ENCODE data around the gene JAG1. TPM values are rescaled to one million over a fixed set of nuclear protein-coding genes. Genes with fewer than 3 reads are reported as not detected.
A peak's percentile ranks its signal among the peaks of the same experiment; 100 is the strongest.

Gene JAG1
- total RNA-seq, 2 donors from 2014 or later: 0.11 to 0.62 TPM

DNA sequence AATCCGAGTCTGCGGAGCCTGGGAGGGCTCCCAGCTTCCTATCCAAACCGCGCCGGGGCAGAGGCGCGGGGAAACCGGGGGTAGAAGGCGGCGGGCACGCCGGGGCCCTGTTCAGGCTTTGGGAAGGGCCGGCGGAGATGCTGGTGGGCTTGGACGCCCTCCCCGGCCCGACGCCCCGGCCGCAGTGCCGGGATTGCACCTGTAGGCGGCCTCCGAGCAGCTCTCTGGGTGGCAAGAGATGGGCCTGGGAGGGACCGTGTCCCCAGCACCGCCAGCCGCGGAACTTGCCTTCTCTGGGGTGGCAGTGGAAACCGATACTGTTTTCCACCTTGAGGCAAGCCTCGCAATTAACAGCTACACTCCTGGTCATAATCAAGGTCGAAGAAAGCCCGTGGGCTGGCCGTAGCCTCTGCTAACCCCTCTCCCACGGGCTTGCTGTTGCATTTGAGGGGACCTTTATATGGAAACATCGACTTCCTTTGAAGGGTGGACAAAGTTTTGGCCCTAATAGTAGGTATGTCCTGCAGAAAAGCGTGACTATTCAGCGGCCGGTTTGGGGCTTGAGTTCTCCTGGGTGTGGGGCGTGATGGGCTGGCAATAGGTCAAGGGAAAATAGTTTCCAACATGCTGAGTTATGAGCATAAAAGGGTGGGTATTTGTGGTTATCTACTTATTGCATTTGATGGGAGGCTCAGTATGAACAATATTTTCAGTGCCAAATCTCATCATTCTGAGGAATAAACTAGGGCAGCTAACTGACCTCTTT, 1.1 kb upstream of the JAG1 start:
- peaks cover 0 to 6% of the 10 kb centered on the region in 2 donors for H3K36me3 Mint-ChIP-seq
- no peak overlapping the region for H3K27ac Mint-ChIP-seq
- DNase-seq (ENCODE audit: low spot score in 2 of 2): peak in 1 of 2 donors; percentile 65
- no peaks in the 10 kb centered on the region for H3K9me3 Mint-ChIP-seq
- ATAC-seq: peak; percentile 23 to 47

DNA sequence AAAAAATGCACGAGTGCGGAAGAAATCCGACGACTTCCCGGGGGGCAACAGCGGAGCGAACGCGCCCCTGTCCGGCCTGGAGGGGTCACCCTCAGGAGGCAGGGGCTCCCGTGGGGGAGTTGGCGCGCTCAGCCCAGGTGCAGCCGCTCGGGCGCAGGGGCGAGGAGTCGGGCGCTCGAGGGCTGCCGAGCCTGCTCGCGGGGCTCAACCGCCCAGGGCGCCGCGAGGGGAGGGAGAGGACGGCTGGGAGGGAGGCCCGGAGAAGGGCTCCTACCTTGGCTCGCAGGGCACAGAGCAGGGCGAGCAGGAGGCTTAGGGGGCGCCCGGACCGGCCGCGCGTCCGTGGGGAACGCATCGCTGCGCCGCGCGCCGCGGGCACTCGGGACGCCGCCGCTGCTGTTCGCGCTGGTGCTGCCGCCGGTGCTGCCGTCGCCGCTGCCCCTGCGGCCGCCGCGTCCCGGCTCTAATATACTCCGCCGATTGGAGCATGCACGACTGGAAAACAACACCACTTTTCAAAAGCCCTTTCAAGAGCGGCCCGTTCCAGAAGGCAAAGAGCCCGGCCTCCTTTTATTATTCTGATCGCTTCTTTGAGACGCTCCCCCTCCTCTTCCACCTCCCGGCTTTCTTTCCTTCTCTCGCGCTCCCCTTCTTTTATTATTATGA, 490 bp downstream of the JAG1 start:
- Mint-ChIP-seq H3K9me3 (no peaks in the 10 kb centered on the region), H3K36me3 (peaks cover 0 to 6% of the 10 kb centered on the region in 2 donors), H3K27ac (peak overlapping the region in 1 of 2 donors; percentile 88)
- DNase-seq (ENCODE audit: low spot score in 2 of 2) (peak in 1 of 2 donors; percentile 22), ATAC-seq (peak in 1 of 2 donors; percentile 7)

DNA sequence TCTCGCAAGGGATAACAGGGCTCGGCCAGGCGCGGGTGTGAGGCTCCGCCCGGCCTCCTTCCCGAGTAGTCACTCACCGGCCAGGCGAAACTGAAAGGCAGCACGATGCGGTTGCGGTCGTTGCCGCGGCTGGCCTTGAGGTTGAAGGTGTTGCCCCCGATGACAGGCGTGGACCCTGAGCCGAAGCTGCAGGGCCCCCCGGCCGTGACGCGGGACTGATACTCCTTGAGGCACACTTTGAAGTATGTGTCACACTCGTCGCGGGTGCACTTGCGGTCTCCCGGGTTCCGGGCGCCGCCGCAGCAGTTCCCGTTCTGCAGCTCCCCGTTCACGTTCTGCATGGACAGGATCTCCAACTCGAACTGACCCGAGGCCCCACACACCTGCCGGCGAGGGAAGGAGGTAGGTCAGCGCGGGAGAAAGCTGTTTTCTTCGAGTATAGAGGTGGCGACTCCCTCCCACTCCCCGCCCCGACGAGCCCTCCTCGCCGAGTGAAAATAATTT, 1.1 kb downstream of the JAG1 start:
- ATAC-seq (peak; percentile 30 to 58), DNase-seq (ENCODE audit: low spot score in 2 of 2) (peak; percentile 44 to 66)
- Mint-ChIP-seq H3K36me3 (peaks cover 0 to 6% of the 10 kb centered on the region in 2 donors), H3K9me3 (no peaks in the 10 kb centered on the region), H3K27ac (no peak overlapping the region)

DNA sequence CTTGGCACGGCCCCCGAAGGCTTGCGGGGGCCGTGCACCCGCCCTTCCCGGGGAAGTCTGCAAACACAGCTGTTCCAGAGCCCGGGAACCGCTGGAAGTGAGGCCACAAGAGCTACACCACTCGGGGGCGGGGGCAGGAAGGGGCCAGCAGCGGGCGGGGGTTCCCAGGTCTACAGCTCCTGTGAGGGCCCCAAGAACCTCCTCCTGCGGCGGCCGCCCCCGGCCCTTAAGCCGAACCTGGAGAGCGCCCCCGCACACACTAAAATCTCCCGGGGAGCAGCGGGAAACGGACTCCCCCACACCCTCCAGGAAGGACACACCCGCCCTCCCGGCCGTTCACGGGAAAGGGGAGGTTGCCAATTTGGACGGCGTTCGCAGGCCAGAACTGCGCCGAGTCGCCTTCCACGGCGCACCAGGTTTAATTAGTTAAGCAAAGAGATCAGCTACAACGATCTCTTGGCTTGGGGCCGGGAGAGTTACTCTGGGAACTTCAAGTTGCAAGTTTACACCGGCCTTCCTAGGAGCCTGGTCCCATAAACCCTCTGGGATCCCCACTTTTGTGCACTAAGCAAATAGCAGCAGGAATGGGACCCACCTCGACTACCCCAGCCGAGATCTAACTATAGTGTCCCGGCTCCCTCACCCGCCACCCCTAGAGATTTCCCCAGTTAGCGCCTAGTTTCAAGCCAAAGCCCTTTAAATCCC, 1.7 kb downstream of the JAG1 start:
- Mint-ChIP-seq H3K36me3 (peaks cover 0 to 6% of the 10 kb centered on the region in 2 donors), H3K27ac (no peak overlapping the region), H3K9me3 (no peaks in the 10 kb centered on the region)
- DNase-seq (ENCODE audit: low spot score in 2 of 2): peak in 1 of 2 donors; percentile 7
- ATAC-seq: no peak

DNA sequence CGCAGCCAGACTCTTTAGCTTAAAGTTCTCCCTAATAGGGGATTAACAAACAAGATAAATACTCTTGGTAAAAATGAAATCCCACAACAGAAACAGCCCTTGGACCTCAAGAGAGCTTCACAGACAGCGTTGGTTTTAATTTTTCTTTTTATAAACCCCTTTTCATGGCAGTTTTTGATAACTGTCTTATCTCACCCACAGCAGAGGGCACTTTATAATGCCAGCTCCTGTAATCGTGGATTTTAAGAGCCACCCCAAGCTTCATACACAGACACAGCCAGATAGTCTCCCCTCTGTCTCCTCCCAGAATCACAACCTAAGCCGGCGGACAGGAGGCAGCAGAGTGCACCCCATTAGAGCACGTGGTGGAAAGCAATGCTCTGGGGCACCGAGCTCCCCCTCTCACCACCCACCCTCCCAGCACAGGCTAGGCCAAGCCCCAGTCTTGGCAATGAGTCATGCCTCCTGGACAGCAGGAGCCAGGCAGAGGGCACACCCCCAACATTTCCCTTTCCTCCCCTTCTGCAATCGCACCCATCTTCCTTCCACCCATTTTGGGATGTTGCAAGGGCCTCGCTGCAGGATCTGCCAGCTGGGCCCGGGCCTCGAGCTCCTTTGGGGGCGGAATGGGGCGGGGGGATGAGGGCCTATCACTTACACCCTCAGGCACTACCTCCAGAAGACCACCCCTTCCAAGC, 2.4 kb downstream of the JAG1 start:
- Mint-ChIP-seq H3K27ac (no peak overlapping the region), H3K36me3 (peaks cover 0 to 6% of the 10 kb centered on the region in 2 donors), H3K9me3 (no peaks in the 10 kb centered on the region)
- peak; percentile 13 to 18 for ATAC-seq
- peak in 1 of 2 donors; percentile 21 for DNase-seq (ENCODE audit: low spot score in 2 of 2)

DNA sequence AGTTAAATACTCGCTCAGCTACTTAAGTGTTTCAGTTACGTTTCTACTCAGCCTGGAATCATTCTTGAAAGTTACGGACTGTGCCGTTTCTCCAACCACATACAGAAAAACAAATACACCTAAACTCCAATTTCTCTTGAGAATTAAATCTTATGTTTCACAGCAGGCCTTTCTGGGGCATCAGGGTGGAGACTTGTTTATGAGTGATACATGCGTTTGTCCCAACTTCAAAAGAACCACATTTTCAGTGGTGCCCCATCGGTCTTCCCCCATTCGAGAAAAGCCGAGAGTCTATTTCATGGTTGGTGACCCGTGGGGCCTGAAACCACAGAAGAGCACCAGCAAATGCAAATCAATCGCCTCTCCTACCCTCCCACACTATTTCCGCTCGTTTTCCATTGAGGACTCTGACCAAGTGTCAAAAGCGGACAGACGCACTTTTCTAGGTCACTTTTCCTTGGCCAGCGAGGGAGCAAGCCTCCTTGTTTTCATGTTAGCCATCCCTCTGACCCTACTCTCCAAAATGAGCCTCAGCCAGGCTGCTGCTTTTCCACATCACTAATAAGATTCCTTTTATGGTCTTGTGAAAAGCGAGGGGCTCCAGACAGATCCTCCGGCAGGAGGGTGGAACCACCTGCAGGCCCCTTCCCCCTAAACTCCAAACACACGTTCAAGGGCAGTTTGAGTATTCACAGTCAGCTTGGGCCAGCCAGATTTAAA, 3.1 kb downstream of the JAG1 start:
- Mint-ChIP-seq H3K36me3 (peaks cover 0 to 6% of the 10 kb centered on the region in 2 donors), H3K9me3 (no peaks in the 10 kb centered on the region), H3K27ac (no peak overlapping the region)
- DNase-seq (ENCODE audit: low spot score in 2 of 2) (no peak), ATAC-seq (no peak)

DNA sequence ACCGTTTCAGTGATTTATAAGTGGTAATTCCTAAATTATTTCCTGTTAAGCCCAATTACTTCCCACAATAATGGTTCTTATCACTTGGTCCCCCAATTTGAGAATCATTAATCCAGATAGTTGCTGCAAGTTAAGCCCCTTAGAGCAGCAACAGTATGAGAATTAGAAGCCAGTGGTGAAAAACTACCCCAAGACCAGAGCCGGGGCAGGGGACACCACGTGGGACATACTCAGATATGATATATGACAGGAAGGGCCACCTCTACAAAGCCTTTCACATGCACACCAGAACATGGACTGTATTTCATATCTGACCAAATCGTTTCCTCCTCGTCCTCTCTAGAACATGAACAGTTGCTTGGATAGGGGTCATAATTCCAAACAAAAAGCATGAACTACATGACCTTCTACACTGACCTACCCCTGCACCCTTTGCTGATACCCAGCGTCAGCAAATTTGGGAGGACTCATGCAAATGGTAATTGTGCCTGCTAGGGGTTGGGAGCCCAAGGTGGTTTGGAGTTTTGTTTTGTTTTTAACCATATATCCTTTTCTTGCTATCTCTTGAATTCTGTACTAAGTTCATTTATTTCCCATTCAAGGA, 3.9 kb downstream of the JAG1 start:
- Mint-ChIP-seq H3K36me3 (peaks cover 0 to 6% of the 10 kb centered on the region in 2 donors), H3K27ac (no peak overlapping the region), H3K9me3 (no peaks in the 10 kb centered on the region)
- no peak for ATAC-seq
- no peak for DNase-seq (ENCODE audit: low spot score in 2 of 2)

DNA sequence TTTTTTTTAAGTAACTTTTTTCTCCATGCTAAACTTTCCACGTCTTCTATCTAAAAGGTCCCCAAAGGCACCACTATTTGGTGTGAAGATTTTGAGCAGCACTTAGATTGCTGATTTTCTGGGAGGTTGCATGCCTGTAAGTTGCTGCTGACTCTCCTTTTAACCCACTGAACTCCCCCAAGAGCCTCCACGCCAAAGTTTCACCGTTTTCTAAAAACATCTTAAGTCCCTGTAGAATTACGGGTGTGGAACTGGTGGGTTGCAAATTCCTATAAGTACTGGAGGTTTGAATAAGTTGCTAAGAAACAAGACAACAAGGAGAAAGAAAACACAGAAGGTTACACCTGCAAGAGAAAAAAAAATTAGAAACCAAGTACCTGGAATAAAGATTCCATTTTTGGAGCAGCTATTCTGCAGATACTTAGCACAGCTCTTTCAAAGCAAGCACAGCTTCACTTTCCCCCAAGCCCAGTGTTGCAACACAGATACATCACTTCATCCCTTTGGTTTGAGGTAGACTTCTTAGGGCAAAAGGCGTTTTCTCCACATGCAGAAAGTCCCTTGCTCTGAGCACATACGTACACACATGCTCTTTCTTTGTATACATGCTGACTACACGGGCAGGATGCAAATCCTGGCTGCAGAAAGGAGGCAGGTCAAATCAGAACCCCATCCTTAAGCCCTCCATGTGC, 5.0 kb downstream of the JAG1 start:
- H3K9me3 Mint-ChIP-seq: no peaks in the 10 kb centered on the region
- H3K36me3 Mint-ChIP-seq: peaks cover 0 to 6% of the 10 kb centered on the region in 2 donors
- ATAC-seq (no peak), DNase-seq (ENCODE audit: low spot score in 2 of 2) (no peak)
- no peak overlapping the region for H3K27ac Mint-ChIP-seq

DNA sequence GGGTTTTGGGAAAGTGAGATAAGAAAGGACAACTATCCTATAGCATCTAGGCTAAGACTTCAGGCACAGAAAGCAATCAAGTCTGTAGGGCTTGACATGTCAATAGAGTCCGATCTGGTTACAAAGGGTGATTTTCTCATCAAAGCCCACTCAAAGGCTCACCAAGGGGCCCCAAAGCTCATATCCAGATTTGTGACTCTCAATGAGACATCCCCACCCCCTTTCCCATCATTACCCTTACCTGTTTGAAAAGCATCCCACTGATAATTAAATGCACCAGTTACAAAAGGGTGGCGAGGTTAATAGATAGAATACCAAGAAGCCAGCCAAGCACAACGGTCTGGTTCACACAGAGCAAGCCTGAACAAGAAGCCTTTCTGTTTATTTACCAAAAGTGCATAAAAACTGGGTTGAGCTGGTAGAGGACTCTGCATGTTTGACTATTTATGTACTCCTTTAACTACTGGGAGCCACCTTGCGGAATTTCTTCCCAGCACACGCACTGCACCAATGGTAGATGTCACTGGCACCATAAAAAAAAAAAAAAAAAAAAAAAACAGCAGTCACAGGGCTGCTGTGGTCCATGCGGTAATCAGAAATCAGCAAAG, 6.1 kb downstream of the JAG1 start:
- no peak for ATAC-seq
- Mint-ChIP-seq H3K36me3 (peaks cover 0 to 6% of the 10 kb centered on the region in 2 donors), H3K9me3 (no peaks in the 10 kb centered on the region), H3K27ac (no peak overlapping the region)
- no peak for DNase-seq (ENCODE audit: low spot score in 2 of 2)

DNA sequence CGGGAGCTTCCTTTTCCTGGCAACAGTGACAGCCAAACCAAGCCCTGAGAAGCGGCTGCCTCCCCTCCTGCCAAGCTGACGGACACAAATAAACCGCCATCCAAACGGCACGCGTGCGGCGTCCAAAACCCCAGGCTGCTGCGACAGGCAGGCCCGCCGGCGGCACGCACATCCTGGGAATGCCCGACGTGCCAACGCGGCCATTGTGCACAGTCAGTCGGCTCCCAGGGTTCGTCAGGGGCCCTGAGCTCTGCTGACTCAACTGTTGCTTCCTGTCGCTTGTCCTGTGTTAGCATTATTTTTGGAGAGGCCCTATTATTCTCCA, 6.8 kb downstream of the JAG1 start:
- DNase-seq (ENCODE audit: low spot score in 2 of 2): no peak
- Mint-ChIP-seq H3K36me3 (peaks cover 0 to 6% of the 10 kb centered on the region in 2 donors), H3K27ac (no peak overlapping the region), H3K9me3 (no peaks in the 10 kb centered on the region)
- no peak for ATAC-seq

DNA sequence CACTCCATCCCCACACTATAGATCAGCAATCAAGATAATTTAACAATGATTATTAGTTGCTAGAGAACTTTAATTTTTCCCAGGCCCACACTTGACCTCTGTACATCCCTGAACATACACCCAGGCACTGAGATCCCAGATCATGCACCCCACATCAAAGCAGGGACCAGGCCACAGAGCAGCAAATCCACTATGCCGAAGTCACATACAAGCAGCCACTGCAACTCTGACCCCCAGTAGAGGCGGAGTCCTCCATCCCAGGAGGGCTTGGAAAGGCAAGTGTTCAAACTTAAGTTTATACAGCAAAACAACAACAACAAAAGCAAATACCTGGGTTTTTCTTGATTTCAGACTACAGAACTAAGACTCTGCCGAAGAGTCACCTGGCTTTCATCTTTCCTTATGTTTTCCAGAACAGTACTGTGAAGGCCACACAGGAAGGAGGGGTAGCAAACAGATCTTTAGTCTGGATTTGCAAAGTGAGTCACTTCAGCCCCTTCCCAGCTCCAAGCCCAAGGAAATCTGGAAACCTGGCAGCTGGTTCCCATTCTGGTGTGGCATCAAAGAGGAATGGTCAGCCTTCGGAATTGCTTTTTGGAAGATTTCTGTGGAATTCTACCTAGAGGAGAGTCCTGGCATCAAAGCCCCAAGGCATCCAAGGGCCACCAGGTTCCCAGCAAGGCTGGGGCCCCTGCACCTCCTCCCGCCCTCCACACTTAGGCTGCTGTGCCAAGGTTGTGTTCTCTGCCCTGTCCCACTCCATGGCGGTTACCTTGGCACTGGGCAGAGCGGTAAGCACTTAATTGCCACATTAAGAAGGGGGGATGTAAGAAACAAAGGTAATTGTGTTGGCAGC, 7.3 kb downstream of the JAG1 start:
- ATAC-seq: no peak
- Mint-ChIP-seq H3K9me3 (no peaks in the 10 kb centered on the region), H3K36me3 (peaks cover 0 to 6% of the 10 kb centered on the region in 2 donors), H3K27ac (no peak overlapping the region)
- DNase-seq (ENCODE audit: low spot score in 2 of 2): no peak

DNA sequence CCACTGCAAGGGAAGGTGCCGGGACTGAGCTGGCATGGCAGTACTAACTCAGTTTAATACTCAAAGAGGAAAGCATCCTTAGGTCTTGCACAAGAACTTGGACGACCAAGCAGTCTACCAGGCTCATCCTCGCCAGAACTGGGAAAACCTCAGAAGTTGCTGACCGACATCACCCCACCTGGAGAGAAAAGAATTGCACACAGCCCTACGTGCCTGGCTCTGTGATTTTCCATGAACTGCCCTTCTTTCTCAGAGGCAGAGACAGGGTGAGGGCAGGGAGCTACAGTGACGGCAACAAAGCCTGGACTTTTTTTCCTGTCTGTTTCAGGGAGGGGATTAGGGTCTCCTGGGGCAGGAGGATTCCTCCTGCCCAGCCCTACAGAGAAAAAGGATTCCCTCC, 8.0 kb downstream of the JAG1 start:
- H3K9me3 Mint-ChIP-seq: no peaks in the 10 kb centered on the region
- no peak for DNase-seq (ENCODE audit: low spot score in 2 of 2)
- no peak for ATAC-seq
- no peak overlapping the region for H3K27ac Mint-ChIP-seq
- H3K36me3 Mint-ChIP-seq: peaks cover 0 to under 1% of the 10 kb centered on the region in 2 donors

DNA sequence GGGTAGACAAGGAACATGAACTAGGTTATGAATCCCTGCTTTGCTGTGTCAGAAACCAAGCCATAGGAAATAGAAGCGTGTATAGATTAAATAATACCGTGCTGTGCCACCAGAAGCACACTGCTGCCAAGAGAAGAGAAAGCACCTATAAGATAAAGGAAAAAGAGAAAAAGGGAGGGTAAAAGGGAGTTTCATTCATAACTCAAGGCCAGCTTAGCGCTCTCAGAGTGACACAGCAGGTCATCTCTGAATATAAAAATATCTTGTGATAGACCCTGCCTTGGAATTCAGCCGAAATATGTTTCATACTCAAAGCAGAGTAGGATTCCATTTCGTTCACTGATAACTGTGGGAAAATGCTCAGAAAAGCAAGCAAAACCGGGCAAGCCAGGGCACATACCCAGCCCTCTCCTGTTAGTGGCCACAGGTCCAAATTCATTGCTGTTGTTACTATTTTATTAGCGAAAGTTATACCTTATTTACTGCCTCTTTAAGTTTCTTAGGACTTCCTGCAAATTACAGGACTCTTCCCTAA, 8.7 kb downstream of the JAG1 start:
- no peak for DNase-seq (ENCODE audit: low spot score in 2 of 2)
- H3K9me3 Mint-ChIP-seq: no peaks in the 10 kb centered on the region

DNA sequence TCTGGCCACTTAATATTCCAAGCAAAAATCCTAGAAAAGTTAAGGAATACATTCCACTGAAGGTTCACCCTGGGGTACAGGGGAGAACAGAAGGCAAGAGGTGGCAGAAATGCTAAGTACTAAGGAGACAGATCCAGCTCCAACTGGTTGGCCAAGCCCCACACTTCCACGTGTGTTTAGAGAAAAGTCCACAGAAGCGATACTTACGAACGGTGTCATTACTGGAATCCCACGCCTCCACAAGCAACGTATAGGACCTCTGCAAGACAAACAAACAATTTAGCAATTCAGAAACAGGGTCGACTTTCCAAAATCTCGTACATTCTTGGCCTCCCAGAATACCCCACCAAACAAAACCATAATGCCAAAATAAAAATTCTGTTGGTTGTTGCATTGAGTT, 10.0 kb downstream of the JAG1 start:
- H3K9me3 Mint-ChIP-seq: no peaks in the 10 kb centered on the region
- no peak for ATAC-seq
- H3K36me3 Mint-ChIP-seq: no peaks in the 10 kb centered on the region
- H3K27ac Mint-ChIP-seq: no peak overlapping the region
- DNase-seq (ENCODE audit: low spot score in 2 of 2): no peak

More for the DNA sequence above, 8.7 kb downstream of the JAG1 start:
- no peak overlapping the region for H3K27ac Mint-ChIP-seq
- H3K36me3 Mint-ChIP-seq: no peaks in the 10 kb centered on the region
- no peak for ATAC-seq

Data from activated naive CD4-positive, alpha-beta T cell treated with anti-CD3 and anti-CD28 coated beads, Interleukin-2, amount 50 U/mL, for 72 hours (primary cell).